Mesothelial cell of epicardium (in vitro differentiated cells): ENCODE measurements around the gene SYPL1. TPM values are rescaled to one million over a fixed set of nuclear protein-coding genes. Genes with fewer than 3 reads are reported as not detected.

Source experiments
- DNase-seq, 2 experiments: peaks; one replicate each; pipeline ENCODE4 v3.0.0; 2021; ENCODE audit warnings: low spot score in 2 of 2; ENCODE audit not compliant: unreplicated experiment in 2 of 2
- H3K27ac Mint-ChIP-seq: 2 replicates; pipeline ENCODE4 v1.8.0; 2021; ENCODE audit warnings: mixed read lengths
- H3K27me3 Mint-ChIP-seq: 2 replicates; pipeline ENCODE4 v1.8.0; 2021; ENCODE audit warnings: low read depth, mixed read lengths
- H3K36me3 Mint-ChIP-seq: 2 replicates; pipeline ENCODE4 v1.8.0; 2021; ENCODE audit warnings: mixed read lengths
- H3K4me1 Mint-ChIP-seq: 2 replicates; pipeline ENCODE4 v1.8.0; 2021; ENCODE audit warnings: mixed read lengths
- H3K4me3 Mint-ChIP-seq: 2 replicates; pipeline ENCODE4 v1.8.0; 2021; ENCODE audit warnings: mild to moderate bottlenecking, moderate library complexity, mixed read lengths
- H3K9me3 Mint-ChIP-seq: 2 replicates; pipeline ENCODE4 v1.8.0; 2021; ENCODE audit warnings: mixed read lengths
- total RNA-seq: library from RNA; stranded (reverse); gene quantifications from 3 replicates; pipeline ENCODE4 v1.2.1, GENCODE V29; 2021
- TF ChIP-seq, protein P1 (sequence below): fragments of 200-600 bp; sonication (generic); IDR thresholded peaks from one replicate; pipeline ENCODE4 v1.5.0; 2021; ENCODE audit warnings: antibody characterized with exemption; ENCODE audit not compliant: unreplicated experiment

SYPL1 gene
- total RNA-seq, 1 donor from 2014 or later: 64.0 TPM

DNA sequence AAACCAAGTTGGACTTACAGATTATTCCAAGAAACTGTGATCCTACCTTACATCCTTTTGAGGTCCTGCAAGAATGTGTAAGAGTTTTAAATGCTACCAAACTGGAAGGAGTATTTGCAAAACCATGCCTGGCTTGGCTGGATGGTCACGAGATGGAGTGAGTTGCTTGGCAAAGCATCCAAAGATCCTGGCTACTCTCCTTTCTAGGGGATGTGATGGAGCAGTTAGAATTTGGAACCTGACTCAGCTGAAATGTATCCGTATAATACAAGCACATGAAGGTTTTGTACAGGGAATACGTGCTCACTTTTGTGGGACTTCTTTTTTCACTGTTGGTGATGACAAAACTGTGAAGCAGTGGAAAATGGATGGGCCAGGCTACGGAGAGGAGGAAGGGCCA is 13.3 kb upstream of the SYPL1 start:
- no peaks in the 10 kb centered on the region for H3K36me3 Mint-ChIP-seq
- no peak for DNase-seq
- no peak overlapping the region for H3K4me3 Mint-ChIP-seq
- H3K4me1 Mint-ChIP-seq: peaks cover 21% of the 10 kb centered on the region
- H3K27ac Mint-ChIP-seq: no peak overlapping the region
- H3K9me3 Mint-ChIP-seq: no peaks in the 10 kb centered on the region
- H3K27me3 Mint-ChIP-seq: peaks cover 3% of the 10 kb centered on the region
- TF ChIP-seq, protein P1, sequence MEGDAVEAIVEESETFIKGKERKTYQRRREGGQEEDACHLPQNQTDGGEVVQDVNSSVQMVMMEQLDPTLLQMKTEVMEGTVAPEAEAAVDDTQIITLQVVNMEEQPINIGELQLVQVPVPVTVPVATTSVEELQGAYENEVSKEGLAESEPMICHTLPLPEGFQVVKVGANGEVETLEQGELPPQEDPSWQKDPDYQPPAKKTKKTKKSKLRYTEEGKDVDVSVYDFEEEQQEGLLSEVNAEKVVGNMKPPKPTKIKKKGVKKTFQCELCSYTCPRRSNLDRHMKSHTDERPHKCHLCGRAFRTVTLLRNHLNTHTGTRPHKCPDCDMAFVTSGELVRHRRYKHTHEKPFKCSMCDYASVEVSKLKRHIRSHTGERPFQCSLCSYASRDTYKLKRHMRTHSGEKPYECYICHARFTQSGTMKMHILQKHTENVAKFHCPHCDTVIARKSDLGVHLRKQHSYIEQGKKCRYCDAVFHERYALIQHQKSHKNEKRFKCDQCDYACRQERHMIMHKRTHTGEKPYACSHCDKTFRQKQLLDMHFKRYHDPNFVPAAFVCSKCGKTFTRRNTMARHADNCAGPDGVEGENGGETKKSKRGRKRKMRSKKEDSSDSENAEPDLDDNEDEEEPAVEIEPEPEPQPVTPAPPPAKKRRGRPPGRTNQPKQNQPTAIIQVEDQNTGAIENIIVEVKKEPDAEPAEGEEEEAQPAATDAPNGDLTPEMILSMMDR: no peak

DNA sequence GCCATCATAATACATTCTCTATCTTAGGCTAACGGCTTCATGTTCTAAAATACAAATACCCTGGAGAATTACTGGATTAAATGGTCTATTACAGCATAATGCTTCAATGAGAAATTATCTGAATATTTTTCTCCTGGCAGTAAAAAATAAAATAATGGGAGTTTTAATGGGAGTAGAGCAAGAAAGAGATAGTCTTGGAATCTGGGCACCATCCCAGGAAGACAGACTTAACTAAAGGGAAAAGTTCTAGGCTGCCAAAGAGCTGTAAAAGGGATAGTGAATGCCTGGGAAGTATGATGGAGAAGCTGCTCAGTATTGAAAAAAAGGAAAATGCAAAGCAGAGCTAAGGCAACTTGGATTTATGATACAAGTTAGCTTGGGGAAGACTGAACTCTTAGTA is 12.1 kb upstream of the SYPL1 start:
- Mint-ChIP-seq H3K36me3 (no peaks in the 10 kb centered on the region), H3K4me1 (peaks cover 21% of the 10 kb centered on the region), H3K27ac (no peak overlapping the region), H3K4me3 (no peak overlapping the region), H3K27me3 (peaks cover 2% of the 10 kb centered on the region), H3K9me3 (no peaks in the 10 kb centered on the region)
- TF ChIP-seq, protein P1: no peak
- DNase-seq: no peak

DNA sequence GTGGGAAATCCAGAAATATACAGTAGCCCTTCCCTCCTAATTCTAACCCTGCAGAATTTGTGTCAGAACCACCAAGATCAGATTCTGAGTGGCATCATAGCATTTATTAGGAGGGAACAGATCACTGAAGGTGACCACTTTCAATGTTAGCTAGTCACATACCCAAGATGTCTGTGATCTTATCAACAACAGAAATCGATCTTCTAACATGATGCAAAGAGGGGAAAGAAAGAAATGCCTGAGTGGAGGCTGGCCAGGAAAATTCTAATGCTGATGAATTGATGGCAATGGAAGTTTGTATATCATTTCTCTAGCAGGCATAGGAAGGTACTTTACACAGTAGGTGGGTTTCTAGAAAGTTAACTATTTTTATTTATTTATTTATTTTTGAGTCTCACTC is 10.6 kb upstream of the SYPL1 start:
- TF ChIP-seq, protein P1: no peak
- no peak overlapping the region for H3K27ac Mint-ChIP-seq
- no peaks in the 10 kb centered on the region for H3K27me3 Mint-ChIP-seq
- H3K4me1 Mint-ChIP-seq: peaks cover 19% of the 10 kb centered on the region
- no peaks in the 10 kb centered on the region for H3K9me3 Mint-ChIP-seq
- no peaks in the 10 kb centered on the region for H3K36me3 Mint-ChIP-seq
- H3K4me3 Mint-ChIP-seq: no peak overlapping the region
- DNase-seq: no peak

DNA sequence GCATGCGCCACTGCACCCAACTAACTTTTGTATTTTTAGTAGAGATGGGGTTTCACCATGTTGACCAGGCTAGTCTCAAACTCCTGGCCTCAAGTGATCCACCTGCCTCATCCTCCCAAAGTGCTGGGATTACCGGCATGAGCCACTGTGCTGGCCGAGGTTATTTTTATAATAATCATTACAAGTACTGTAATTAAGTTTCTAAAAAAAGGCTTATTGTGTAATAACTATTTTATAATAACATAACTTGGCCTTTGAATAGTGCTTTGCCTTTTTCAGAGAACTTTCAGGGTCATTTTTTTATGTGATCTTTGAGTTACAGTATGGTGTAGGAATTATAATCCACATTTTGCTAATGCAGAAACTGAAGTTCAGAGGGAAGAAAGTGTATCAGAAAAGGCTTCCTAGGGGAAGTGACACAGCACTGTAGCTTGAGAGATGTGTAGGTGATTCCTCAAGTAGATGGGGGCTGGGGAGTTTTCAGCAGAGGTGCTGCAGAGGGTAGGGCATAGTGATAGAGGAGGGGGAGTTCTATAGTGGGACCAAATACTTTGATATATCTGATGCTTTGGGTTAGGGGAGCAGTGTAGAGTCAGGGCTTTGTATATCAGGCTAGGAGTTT is 9.2 kb upstream of the SYPL1 start:
- no peak for DNase-seq
- Mint-ChIP-seq H3K4me1 (peaks cover 13% of the 10 kb centered on the region), H3K36me3 (no peaks in the 10 kb centered on the region), H3K9me3 (no peaks in the 10 kb centered on the region), H3K27ac (no peak overlapping the region), H3K27me3 (no peaks in the 10 kb centered on the region), H3K4me3 (no peak overlapping the region)
- TF ChIP-seq, protein P1: no peak

DNA sequence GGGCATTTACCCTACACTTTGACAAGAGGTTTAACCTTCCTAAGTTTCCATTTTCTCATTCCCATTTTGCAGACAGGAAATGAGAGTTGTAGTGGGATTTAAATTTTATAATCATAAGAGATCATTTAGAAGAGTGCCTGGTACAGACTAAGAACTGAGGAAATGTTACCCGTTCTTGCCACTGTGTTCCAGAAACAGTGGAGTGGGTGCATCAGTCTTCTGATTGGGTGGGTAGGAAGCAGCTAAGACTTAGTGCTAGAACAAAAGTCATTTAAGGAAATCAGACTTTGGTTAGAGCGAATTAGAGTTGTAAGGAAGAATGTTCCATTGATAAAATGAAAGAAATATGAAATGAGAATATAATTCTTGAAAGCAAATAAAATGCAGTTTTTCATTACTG is 8.4 kb upstream of the SYPL1 start:
- no peak for DNase-seq
- Mint-ChIP-seq H3K4me1 (peaks cover 9% of the 10 kb centered on the region), H3K4me3 (no peak overlapping the region), H3K27me3 (no peaks in the 10 kb centered on the region), H3K36me3 (no peaks in the 10 kb centered on the region), H3K9me3 (no peaks in the 10 kb centered on the region), H3K27ac (no peak overlapping the region)
- TF ChIP-seq, protein P1: no peak

DNA sequence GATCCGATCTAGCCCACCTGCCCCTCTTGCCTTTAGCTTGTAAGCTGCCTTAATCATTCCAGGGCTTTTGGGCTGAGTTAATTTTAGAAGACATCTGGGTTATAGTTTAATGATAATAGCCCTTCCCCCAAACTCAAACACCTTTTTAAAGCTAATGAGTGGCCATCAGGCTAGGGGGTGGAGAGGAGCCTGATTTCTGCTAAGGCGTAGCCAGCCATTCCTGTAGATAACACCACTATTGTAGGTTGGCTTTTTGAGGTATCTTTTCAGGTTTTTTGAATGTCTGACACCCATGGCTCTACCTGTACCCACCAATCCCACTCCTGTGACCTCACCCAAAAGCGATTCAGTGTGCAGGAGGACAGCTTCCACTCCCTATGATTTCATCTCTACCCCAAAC is 7.6 kb upstream of the SYPL1 start:
- no peak for DNase-seq
- Mint-ChIP-seq H3K4me3 (no peak overlapping the region), H3K27ac (no peak overlapping the region), H3K27me3 (no peaks in the 10 kb centered on the region), H3K9me3 (no peaks in the 10 kb centered on the region), H3K4me1 (peaks cover 8% of the 10 kb centered on the region), H3K36me3 (no peaks in the 10 kb centered on the region)
- TF ChIP-seq, protein P1: no peak
